DMS114 treated with DMSO at 0.1 percent for 48 hours (cell line): ENCODE measurements around the gene REN.

Experiments
- DNase-seq: peaks from one replicate; lab custom pipeline; 2025; ENCODE audit not compliant: unreplicated experiment; lab: John Stamatoyannopoulos, UW

Gene REN

GRCh38 chr1:204191456-204191855 lies 25.3 kb upstream of the REN start:
- DNase-seq = no peak

GRCh38 chr1:204190212-204191211 lies 24.4 kb upstream of the REN start:
- no peak for DNase-seq

GRCh38 chr1:204188959-204189639 lies 23.0 kb upstream of the REN start:
- DNase-seq = no peak

GRCh38 chr1:204186597-204186996 lies 20.5 kb upstream of the REN start:
- no peak for DNase-seq

GRCh38 chr1:204181116-204181515 lies 15.0 kb upstream of the REN start:
- no peak for DNase-seq

- DNase-seq = no peak
These were observed 14.0 kb upstream of the REN start for GRCh38 chr1:204180133-204180532.

GRCh38 chr1:204178487-204179281 lies 12.5 kb upstream of the REN start:
- DNase-seq = no peak

GRCh38 chr1:204177133-204177532 lies 11.0 kb upstream of the REN start:
- DNase-seq = no peak

- no peak for DNase-seq
These were observed 9.9 kb upstream of the REN start for GRCh38 chr1:204176049-204176448.

- DNase-seq = no peak
These were observed 8.8 kb upstream of the REN start for GRCh38 chr1:204174958-204175357.

- no peak for DNase-seq
These were observed 6.4 kb upstream of the REN start for GRCh38 chr1:204172404-204173029.

GRCh38 chr1:204171751-204172178 lies 5.6 kb upstream of the REN start:
- DNase-seq = no peak

- DNase-seq = no peak
These were observed 4.5 kb upstream of the REN start for GRCh38 chr1:204170494-204171155.

GRCh38 chr1:204169858-204170257 lies 3.7 kb upstream of the REN start:
- DNase-seq = no peak

- no peak for DNase-seq
These were observed 1.6 kb upstream of the REN start for GRCh38 chr1:204167730-204168129.

- DNase-seq = peak; percentile 56
These were observed 3.6 kb downstream of the REN start for GRCh38 chr1:204162494-204163074.

GRCh38 chr1:204161609-204162493 lies 4.3 kb downstream of the REN start:
- no peak for DNase-seq

- DNase-seq = no peak
These were observed 8.2 kb downstream of the REN start for GRCh38 chr1:204157962-204158361.

GRCh38 chr1:204155881-204156280 lies 10.3 kb downstream of the REN start:
- no peak for DNase-seq
